ENCODE measurements around the gene ARHGAP24.
"Not testable (repeated sequence)": the region's sequence is repeated elsewhere in the genome, so short reads cannot be mapped to it uniquely, and the experiment has no call there.

The ARHGAP24 gene

GRCh38 chr4:85828027-85828890, 353.3 kb downstream of the ARHGAP24 start:
- Histone ChIP-seq H3K9ac (ENCODE audit: low read length) (peak overlapping the region; percentile 60), H3K36me3 (ENCODE audit: control insufficient read depth, insufficient read depth, low read length) (no peaks in the 10 kb centered on the region), H3K27me3 (ENCODE audit: control insufficient read depth, insufficient read depth, low read length) (no peaks in the 10 kb centered on the region), H3K4me1 (ENCODE audit: control insufficient read depth, insufficient read depth, low read length) (peaks cover 28% of the 10 kb centered on the region), H3K9me3 (ENCODE audit: control insufficient read depth, low read length) (no peaks in the 10 kb centered on the region), H3K4me3 (ENCODE audit: low read length) (peak overlapping the region; percentile 59)

GRCh38 chr4:85829276-85830051, 354.5 kb downstream of the ARHGAP24 start:
- Histone ChIP-seq H3K9me3 (ENCODE audit: control insufficient read depth, low read length) (no peaks in the 10 kb centered on the region), H3K36me3 (ENCODE audit: control insufficient read depth, insufficient read depth, low read length) (no peaks in the 10 kb centered on the region), H3K9ac (ENCODE audit: low read length) (no peak overlapping the region), H3K4me1 (ENCODE audit: control insufficient read depth, insufficient read depth, low read length) (peaks cover 24% of the 10 kb centered on the region), H3K27me3 (ENCODE audit: control insufficient read depth, insufficient read depth, low read length) (no peaks in the 10 kb centered on the region), H3K4me3 (ENCODE audit: low read length) (no peak overlapping the region)

GRCh38 chr4:85831647-85832046, 356.7 kb downstream of the ARHGAP24 start:
- H3K4me1 ChIP-seq (ENCODE audit: control insufficient read depth, insufficient read depth, low read length), result peaks cover 15% of the 10 kb centered on the region
- H3K36me3 ChIP-seq (ENCODE audit: control insufficient read depth, insufficient read depth, low read length), result no peaks in the 10 kb centered on the region
- no peak overlapping the region for H3K4me3 ChIP-seq (ENCODE audit: low read length)
- no peak overlapping the region for H3K9ac ChIP-seq (ENCODE audit: low read length)
- H3K27me3 ChIP-seq (ENCODE audit: control insufficient read depth, insufficient read depth, low read length), result no peaks in the 10 kb centered on the region
- H3K9me3 ChIP-seq (ENCODE audit: control insufficient read depth, low read length), result no peaks in the 10 kb centered on the region

GRCh38 chr4:85833302-85833701, 358.4 kb downstream of the ARHGAP24 start:
- H3K4me1 ChIP-seq (ENCODE audit: control insufficient read depth, insufficient read depth, low read length), result peaks cover 15% of the 10 kb centered on the region
- no peak overlapping the region for H3K4me3 ChIP-seq (ENCODE audit: low read length)
- no peaks in the 10 kb centered on the region for H3K36me3 ChIP-seq (ENCODE audit: control insufficient read depth, insufficient read depth, low read length)
- H3K9ac ChIP-seq (ENCODE audit: low read length), result no peak overlapping the region
- H3K9me3 ChIP-seq (ENCODE audit: control insufficient read depth, low read length), result no peaks in the 10 kb centered on the region
- H3K27me3 ChIP-seq (ENCODE audit: control insufficient read depth, insufficient read depth, low read length), result no peaks in the 10 kb centered on the region

- no peaks in the 10 kb centered on the region for H3K9me3 ChIP-seq (ENCODE audit: control insufficient read depth, low read length)
- no peak overlapping the region for H3K9ac ChIP-seq (ENCODE audit: low read length)
- peaks cover 8% of the 10 kb centered on the region for H3K4me1 ChIP-seq (ENCODE audit: control insufficient read depth, insufficient read depth, low read length)
- no peaks in the 10 kb centered on the region for H3K27me3 ChIP-seq (ENCODE audit: control insufficient read depth, insufficient read depth, low read length)
- no peak overlapping the region for H3K4me3 ChIP-seq (ENCODE audit: low read length)
- H3K36me3 ChIP-seq (ENCODE audit: control insufficient read depth, insufficient read depth, low read length), result no peaks in the 10 kb centered on the region
These were observed 360.0 kb downstream of the ARHGAP24 start for GRCh38 chr4:85834934-85835333.

GRCh38 chr4:85836588-85837438, 361.9 kb downstream of the ARHGAP24 start:
- Histone ChIP-seq H3K4me1 (ENCODE audit: control insufficient read depth, insufficient read depth, low read length) (peaks cover under 1% of the 10 kb centered on the region), H3K9me3 (ENCODE audit: control insufficient read depth, low read length) (no peaks in the 10 kb centered on the region), H3K36me3 (ENCODE audit: control insufficient read depth, insufficient read depth, low read length) (no peaks in the 10 kb centered on the region), H3K9ac (ENCODE audit: low read length) (no peak overlapping the region), H3K4me3 (ENCODE audit: low read length) (no peak overlapping the region), H3K27me3 (ENCODE audit: control insufficient read depth, insufficient read depth, low read length) (no peaks in the 10 kb centered on the region)

GRCh38 chr4:85837439-85837733, 362.4 kb downstream of the ARHGAP24 start:
- H3K4me1 ChIP-seq (ENCODE audit: control insufficient read depth, insufficient read depth, low read length), result peaks cover 6% of the 10 kb centered on the region
- no peak overlapping the region for H3K4me3 ChIP-seq (ENCODE audit: low read length)
- no peak overlapping the region for H3K9ac ChIP-seq (ENCODE audit: low read length)
- no peaks in the 10 kb centered on the region for H3K27me3 ChIP-seq (ENCODE audit: control insufficient read depth, insufficient read depth, low read length)
- H3K9me3 ChIP-seq (ENCODE audit: control insufficient read depth, low read length), result no peaks in the 10 kb centered on the region
- no peaks in the 10 kb centered on the region for H3K36me3 ChIP-seq (ENCODE audit: control insufficient read depth, insufficient read depth, low read length)

GRCh38 chr4:85839981-85840451, 365.1 kb downstream of the ARHGAP24 start:
- H3K27me3 ChIP-seq (ENCODE audit: control insufficient read depth, insufficient read depth, low read length); H3K9me3 ChIP-seq (ENCODE audit: control insufficient read depth, low read length); H3K36me3 ChIP-seq (ENCODE audit: control insufficient read depth, insufficient read depth, low read length); H3K4me3 ChIP-seq (ENCODE audit: low read length); H3K9ac ChIP-seq (ENCODE audit: low read length): not testable (repeated sequence)
- H3K4me1 ChIP-seq (ENCODE audit: control insufficient read depth, insufficient read depth, low read length), result peaks cover 10% of the 10 kb centered on the region

GRCh38 chr4:85842540-85842939, 367.6 kb downstream of the ARHGAP24 start:
- no peaks in the 10 kb centered on the region for H3K36me3 ChIP-seq (ENCODE audit: control insufficient read depth, insufficient read depth, low read length)
- H3K27me3 ChIP-seq (ENCODE audit: control insufficient read depth, insufficient read depth, low read length), result no peaks in the 10 kb centered on the region
- H3K9ac ChIP-seq (ENCODE audit: low read length), result no peak overlapping the region
- no peaks in the 10 kb centered on the region for H3K9me3 ChIP-seq (ENCODE audit: control insufficient read depth, low read length)
- no peak overlapping the region for H3K4me3 ChIP-seq (ENCODE audit: low read length)
- peaks cover 10% of the 10 kb centered on the region for H3K4me1 ChIP-seq (ENCODE audit: control insufficient read depth, insufficient read depth, low read length)

- H3K4me3 ChIP-seq (ENCODE audit: low read length); H3K9me3 ChIP-seq (ENCODE audit: control insufficient read depth, low read length); H3K27me3 ChIP-seq (ENCODE audit: control insufficient read depth, insufficient read depth, low read length); H3K4me1 ChIP-seq (ENCODE audit: control insufficient read depth, insufficient read depth, low read length); H3K36me3 ChIP-seq (ENCODE audit: control insufficient read depth, insufficient read depth, low read length); H3K9ac ChIP-seq (ENCODE audit: low read length): not testable (repeated sequence)
These were observed 378.8 kb downstream of the ARHGAP24 start for GRCh38 chr4:85853740-85854139.

GRCh38 chr4:85854546-85854945, 379.6 kb downstream of the ARHGAP24 start:
- Histone ChIP-seq H3K9ac (ENCODE audit: low read length) (no peak overlapping the region), H3K9me3 (ENCODE audit: control insufficient read depth, low read length) (no peaks in the 10 kb centered on the region), H3K4me3 (ENCODE audit: low read length) (no peak overlapping the region), H3K4me1 (ENCODE audit: control insufficient read depth, insufficient read depth, low read length) (peaks cover 2% of the 10 kb centered on the region), H3K36me3 (ENCODE audit: control insufficient read depth, insufficient read depth, low read length) (no peaks in the 10 kb centered on the region), H3K27me3 (ENCODE audit: control insufficient read depth, insufficient read depth, low read length) (no peaks in the 10 kb centered on the region)
